Heart left ventricle (tissue), 13 donors: ENCODE results near the gene FAM98A.

Source experiments
- POLR2A ChIP-seq, 2 donors: fragments of 450-650 bp; IDR thresholded peaks; one replicate each; pipeline ENCODE4 v1.6.1; 2017; ENCODE audit warnings: antibody characterized with exemption in 2 of 2, mild to moderate bottlenecking in 2 of 2, moderate library complexity in 2 of 2
- TF ChIP-seq, protein P1 (sequence below), 12 donors: fragments of 200-600 bp; sonication (generic) in 4 of 12; IDR thresholded peaks; one replicate each; pipeline versions ENCODE4 v1.5.0 to v1.8.0; 2018 to 2022; ENCODE audit warnings: antibody characterized with exemption in 12 of 12, mild to moderate bottlenecking in 5 of 12
- donor health status: ischemic (EF 13 %, LVEDD 7.1; RV severe dilation, severe dysfunction).
- donor health status: DM: no; HTN: yes; CAD: no.
- donor health status: DM: no; HTN: no; CAD: no.
- donor health status: ischemic (EF 25% LVEDD 6.9; RV normal size, moderate dysfunction).
- donor health status: ischemic (EF 25% LVEDD 5.7; RV mildly dilated, moderate dysfunction).
- donor health status: ischemic (EF 35%, LVEDD 5.7; RV mildly dilated, moderate dysfunction).
- donor health status: nonischemic (EF 11% LVEDD 7.7; RV severe dilation, severe dysfunction).
- donor health status: DM: yes; HTN: yes; CAD: no.
- donor health status: PGD.
- donor health status: ischemic (EF 29% LVEDD 5.4; RV normal size, mild dysfunction).
- donor health status: nonischemic (EF 23%, LVEDD 6.1; RV moderate dilation, normal function).

DNA sequence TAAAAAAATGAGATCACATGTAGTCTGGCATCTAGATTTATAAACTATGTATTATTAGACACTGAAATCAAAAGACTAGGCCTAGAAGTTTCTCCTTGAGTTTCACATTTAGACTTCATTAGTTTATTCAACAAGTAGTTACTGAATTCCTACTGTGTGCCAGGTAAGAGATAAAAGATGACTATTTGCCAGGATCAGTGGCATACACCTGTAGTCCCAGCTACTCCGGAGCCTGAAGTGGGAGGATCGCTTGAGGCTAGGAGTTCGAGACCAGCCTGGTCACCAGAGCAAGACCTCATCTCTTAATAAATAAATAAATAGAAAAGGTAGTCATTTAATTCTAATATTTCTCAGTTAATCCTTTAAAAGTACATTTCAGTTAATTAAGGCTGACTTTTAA, 2.1 kb downstream of the FAM98A start:
- no peak for TF ChIP-seq POLR2A (IDR thresholded peaks at IDR 0.05)
- TF ChIP-seq, protein P1, sequence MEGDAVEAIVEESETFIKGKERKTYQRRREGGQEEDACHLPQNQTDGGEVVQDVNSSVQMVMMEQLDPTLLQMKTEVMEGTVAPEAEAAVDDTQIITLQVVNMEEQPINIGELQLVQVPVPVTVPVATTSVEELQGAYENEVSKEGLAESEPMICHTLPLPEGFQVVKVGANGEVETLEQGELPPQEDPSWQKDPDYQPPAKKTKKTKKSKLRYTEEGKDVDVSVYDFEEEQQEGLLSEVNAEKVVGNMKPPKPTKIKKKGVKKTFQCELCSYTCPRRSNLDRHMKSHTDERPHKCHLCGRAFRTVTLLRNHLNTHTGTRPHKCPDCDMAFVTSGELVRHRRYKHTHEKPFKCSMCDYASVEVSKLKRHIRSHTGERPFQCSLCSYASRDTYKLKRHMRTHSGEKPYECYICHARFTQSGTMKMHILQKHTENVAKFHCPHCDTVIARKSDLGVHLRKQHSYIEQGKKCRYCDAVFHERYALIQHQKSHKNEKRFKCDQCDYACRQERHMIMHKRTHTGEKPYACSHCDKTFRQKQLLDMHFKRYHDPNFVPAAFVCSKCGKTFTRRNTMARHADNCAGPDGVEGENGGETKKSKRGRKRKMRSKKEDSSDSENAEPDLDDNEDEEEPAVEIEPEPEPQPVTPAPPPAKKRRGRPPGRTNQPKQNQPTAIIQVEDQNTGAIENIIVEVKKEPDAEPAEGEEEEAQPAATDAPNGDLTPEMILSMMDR (IDR thresholded peaks at IDR 0.05), result no peak
